Gastrocnemius medialis (tissue), 4 donors: Measurements from ENCODE around the gene MAOA. TPM values are rescaled to one million over a fixed set of nuclear protein-coding genes. Genes with fewer than 3 reads are reported as not detected.

Experiments
- ATAC-seq, 2 donors: fragments of 150-250 bp; one replicate each; pipeline ENCODE4 v1.9.1; 2016
- DNase-seq, 2 donors: peaks; one replicate each; pipeline ENCODE4 v3.0.0-alpha.2; 2019
- H3K27ac ChIP-seq, 4 donors: fragments of 200-600 bp; sonication (generic); 1 replicate in 1 of 4; 2 replicates in 3 of 4; pipeline ENCODE4 v1.5.1; 2016 to 2018; ENCODE audit warnings: mild to moderate bottlenecking in 2 of 4, moderate library complexity in 1 of 4
- H3K27me3 ChIP-seq, 3 donors: fragments of 200-600 bp; sonication (generic) in 2 of 3; 1 replicate in 1 of 3; 2 replicates in 2 of 3; pipeline versions ENCODE4 v1.5.1 to v1.6.0; 2016 to 2019; ENCODE audit warnings: mild to moderate bottlenecking in 1 of 3, moderate library complexity in 1 of 3
- H3K36me3 ChIP-seq, 2 donors: fragments of 200-600 bp; sonication (generic) in 1 of 2; one replicate each; pipeline ENCODE4 v1.5.1; 2017 to 2018
- H3K4me1 ChIP-seq, 2 donors: fragments of 200-600 bp; sonication (generic) in 1 of 2; one replicate each; pipeline ENCODE4 v1.5.1; 2016 to 2017; ENCODE audit warnings: mild to moderate bottlenecking in 2 of 2
- H3K4me3 ChIP-seq, 4 donors: fragments of 200-600 bp; sonication (generic) in 3 of 4; 1 replicate in 1 of 4; 2 replicates in 3 of 4; pipeline ENCODE4 v1.5.1; 2016 to 2019; ENCODE audit warnings: mild to moderate bottlenecking in 2 of 4
- H3K9me3 ChIP-seq, 3 donors: fragments of 200-600 bp; sonication (generic) in 2 of 3; 1 replicate in 1 of 3; 2 replicates in 2 of 3; pipeline ENCODE4 v1.5.1; 2016 to 2019
- POLR2A ChIP-seq, 2 donors: fragments of 450-650 bp; IDR thresholded peaks; one replicate each; pipeline ENCODE4 v1.6.1; 2017; ENCODE audit warnings: antibody characterized with exemption in 2 of 2, mild to moderate bottlenecking in 2 of 2, moderate library complexity in 2 of 2
- in situ Hi-C, 4 donors: fragments of 200-750 bp; cut with MboI; loops; one replicate each; pipeline versions ENCODE4 v1.15.0 to v1.8.0; 2017; ENCODE audit warnings: low sequenced_read_pairs in 4 of 4
- intact Hi-C: fragments of 100-400 bp; cut with DNase I; formaldehyde crosslinking; loops from one replicate; pipeline ENCODE4 v1.15.1; 2023; ENCODE audit warnings: low total_unique reads
- total RNA-seq, 4 donors: library from RNA; depleted of rRNA; stranded (reverse); fragments of >200 nt; gene quantifications; one replicate each; pipeline versions ENCODE4 v1.1.0 to v1.2.3, GENCODE V29; 2016
- TF ChIP-seq, protein P1 (sequence below), 5 experiments: fragments of 450-650 bp in 3 of 5; fragments of 200-600 bp in 2 of 5; sonication (generic) in 2 of 5; IDR thresholded peaks in 4 of 5; conservative IDR thresholded peaks in 1 of 5; 1 replicate in 4 of 5; 2 replicates in 1 of 5; pipeline ENCODE4 v1.5.1; 2016 to 2019; ENCODE audit warnings: antibody characterized with exemption in 5 of 5, mild to moderate bottlenecking in 3 of 5, moderate library complexity in 3 of 5

The MAOA gene
- total RNA-seq, 4 donors from 2014 or later: 25.2 to 244 (median 109) TPM

DNA sequence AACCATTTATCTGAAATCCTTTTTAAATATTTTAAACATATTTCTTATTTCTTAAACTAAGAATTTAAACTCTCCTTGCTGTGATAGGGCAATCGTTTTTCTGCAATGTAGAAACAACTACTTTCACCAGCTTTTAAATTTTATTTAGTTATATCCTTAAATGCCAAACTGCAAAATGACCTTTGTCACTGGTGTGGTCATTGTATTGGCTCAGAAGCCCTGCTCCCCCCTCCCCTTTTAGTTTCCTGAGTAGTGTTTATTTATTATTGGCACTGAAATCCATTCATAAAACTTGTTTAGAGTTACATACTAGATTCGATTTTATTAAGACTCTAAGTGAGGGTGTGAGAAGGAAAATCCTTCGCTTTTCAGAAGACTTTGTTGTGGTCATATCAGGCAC is 23.0 kb downstream of the MAOA start:
- TF ChIP-seq, protein P1, sequence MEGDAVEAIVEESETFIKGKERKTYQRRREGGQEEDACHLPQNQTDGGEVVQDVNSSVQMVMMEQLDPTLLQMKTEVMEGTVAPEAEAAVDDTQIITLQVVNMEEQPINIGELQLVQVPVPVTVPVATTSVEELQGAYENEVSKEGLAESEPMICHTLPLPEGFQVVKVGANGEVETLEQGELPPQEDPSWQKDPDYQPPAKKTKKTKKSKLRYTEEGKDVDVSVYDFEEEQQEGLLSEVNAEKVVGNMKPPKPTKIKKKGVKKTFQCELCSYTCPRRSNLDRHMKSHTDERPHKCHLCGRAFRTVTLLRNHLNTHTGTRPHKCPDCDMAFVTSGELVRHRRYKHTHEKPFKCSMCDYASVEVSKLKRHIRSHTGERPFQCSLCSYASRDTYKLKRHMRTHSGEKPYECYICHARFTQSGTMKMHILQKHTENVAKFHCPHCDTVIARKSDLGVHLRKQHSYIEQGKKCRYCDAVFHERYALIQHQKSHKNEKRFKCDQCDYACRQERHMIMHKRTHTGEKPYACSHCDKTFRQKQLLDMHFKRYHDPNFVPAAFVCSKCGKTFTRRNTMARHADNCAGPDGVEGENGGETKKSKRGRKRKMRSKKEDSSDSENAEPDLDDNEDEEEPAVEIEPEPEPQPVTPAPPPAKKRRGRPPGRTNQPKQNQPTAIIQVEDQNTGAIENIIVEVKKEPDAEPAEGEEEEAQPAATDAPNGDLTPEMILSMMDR (IDR thresholded peaks at IDR 0.05 in 4 of 5, conservative IDR thresholded peaks at IDR 0.05 in 1 of 5): no peak
- TF ChIP-seq POLR2A (IDR thresholded peaks at IDR 0.05): no peak
- ATAC-seq (no peak), DNase-seq (no peak)
- Histone ChIP-seq H3K27ac (no peak overlapping the region), H3K27me3 (no peaks in the 10 kb centered on the region), H3K4me1 (no peaks in the 10 kb centered on the region), H3K36me3 (no peaks in the 10 kb centered on the region), H3K9me3 (no peaks in the 10 kb centered on the region), H3K4me3 (no peak overlapping the region)
- in situ Hi-C loops (no loop called here), intact Hi-C loops (no loop called here)

DNA sequence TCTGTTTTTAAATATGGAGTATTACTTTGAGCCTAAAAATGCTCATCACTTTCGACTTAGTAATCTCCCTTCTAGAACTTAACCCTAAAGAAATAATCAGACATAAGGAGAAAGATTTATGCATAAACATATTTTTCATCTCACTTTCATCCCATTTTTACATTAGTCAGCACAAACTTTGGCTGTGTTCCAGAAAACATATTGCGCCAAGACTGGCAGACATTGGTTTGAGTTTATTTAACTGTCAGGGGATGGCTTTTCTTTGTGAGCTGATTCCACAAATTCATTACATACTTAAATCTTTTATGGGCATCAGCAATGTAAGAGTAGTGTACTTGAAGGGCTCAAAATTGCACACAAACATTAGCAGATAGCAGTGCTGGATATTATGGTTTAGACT is 23.7 kb downstream of the MAOA start:
- no peaks in the 10 kb centered on the region for H3K4me1 ChIP-seq
- no peaks in the 10 kb centered on the region for H3K9me3 ChIP-seq
- H3K4me3 ChIP-seq: no peak overlapping the region
- no peaks in the 10 kb centered on the region for H3K36me3 ChIP-seq
- ATAC-seq (no peak), DNase-seq (no peak)
- no peak overlapping the region for H3K27ac ChIP-seq
- in situ Hi-C loops: no loop called here
- intact Hi-C loops: no loop called here
- no peaks in the 10 kb centered on the region for H3K27me3 ChIP-seq
- TF ChIP-seq, protein P1 (IDR thresholded peaks at IDR 0.05 in 4 of 5, conservative IDR thresholded peaks at IDR 0.05 in 1 of 5): no peak
- no peak for TF ChIP-seq POLR2A (IDR thresholded peaks at IDR 0.05)

DNA sequence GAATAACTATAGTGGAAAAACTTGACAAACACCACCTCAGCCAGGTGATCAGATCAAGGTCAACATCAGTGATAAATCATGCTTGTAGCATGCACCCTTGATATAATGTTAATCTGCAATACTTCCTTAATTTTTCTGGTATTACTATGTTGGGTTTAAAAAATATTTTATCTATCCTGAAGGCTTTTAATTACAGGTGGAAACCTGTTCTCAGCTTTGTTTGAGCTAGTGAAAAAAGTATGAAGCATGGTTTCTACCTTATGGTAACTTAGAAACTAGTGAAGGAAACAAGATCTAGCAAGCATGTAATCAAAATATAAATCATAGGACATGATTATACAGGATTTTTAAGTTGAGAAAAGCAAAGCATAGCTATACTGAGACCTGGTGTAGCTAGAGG is 26.6 kb downstream of the MAOA start:
- intact Hi-C loops: no loop called here

DNA sequence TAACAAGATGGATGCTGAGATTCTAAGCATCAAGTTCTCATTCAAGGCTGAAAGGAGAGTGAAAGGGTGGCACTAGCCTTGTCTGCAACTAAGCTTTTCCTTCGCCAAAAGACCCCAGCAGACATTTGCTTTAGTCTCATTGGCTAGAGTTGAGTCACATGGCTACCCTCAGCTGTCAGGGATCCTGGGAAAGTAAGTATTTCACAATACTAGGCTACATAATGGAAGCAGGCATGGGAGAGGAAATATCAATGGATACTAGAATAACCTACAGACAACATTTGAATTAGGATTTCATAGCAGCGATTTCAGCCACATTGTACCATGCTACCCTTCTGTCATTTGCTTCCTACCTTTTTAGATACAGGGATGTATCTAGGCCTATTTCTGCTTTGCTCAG is 29.1 kb downstream of the MAOA start:
- Histone ChIP-seq H3K36me3 (no peaks in the 10 kb centered on the region), H3K27me3 (no peaks in the 10 kb centered on the region), H3K27ac (no peak overlapping the region), H3K9me3 (no peaks in the 10 kb centered on the region), H3K4me3 (no peak overlapping the region), H3K4me1 (no peaks in the 10 kb centered on the region)
- DNase-seq (no peak), ATAC-seq (no peak)
- TF ChIP-seq, protein P1 (IDR thresholded peaks at IDR 0.05 in 4 of 5, conservative IDR thresholded peaks at IDR 0.05 in 1 of 5): no peak
- no peak for TF ChIP-seq POLR2A (IDR thresholded peaks at IDR 0.05)
- intact Hi-C loops: no loop called here
- in situ Hi-C loops: no loop called here

More for the DNA sequence above, 26.6 kb downstream of the MAOA start:
- no peak overlapping the region for H3K27ac ChIP-seq
- H3K4me1 ChIP-seq: no peaks in the 10 kb centered on the region
- H3K4me3 ChIP-seq: no peak overlapping the region
- in situ Hi-C loops: no loop called here
- no peak for DNase-seq
- ATAC-seq: no peak
- no peaks in the 10 kb centered on the region for H3K36me3 ChIP-seq
- H3K27me3 ChIP-seq: no peaks in the 10 kb centered on the region
- H3K9me3 ChIP-seq: no peaks in the 10 kb centered on the region
- no peak for TF ChIP-seq POLR2A (IDR thresholded peaks at IDR 0.05)
- TF ChIP-seq, protein P1 (IDR thresholded peaks at IDR 0.05 in 4 of 5, conservative IDR thresholded peaks at IDR 0.05 in 1 of 5): no peak

DNA sequence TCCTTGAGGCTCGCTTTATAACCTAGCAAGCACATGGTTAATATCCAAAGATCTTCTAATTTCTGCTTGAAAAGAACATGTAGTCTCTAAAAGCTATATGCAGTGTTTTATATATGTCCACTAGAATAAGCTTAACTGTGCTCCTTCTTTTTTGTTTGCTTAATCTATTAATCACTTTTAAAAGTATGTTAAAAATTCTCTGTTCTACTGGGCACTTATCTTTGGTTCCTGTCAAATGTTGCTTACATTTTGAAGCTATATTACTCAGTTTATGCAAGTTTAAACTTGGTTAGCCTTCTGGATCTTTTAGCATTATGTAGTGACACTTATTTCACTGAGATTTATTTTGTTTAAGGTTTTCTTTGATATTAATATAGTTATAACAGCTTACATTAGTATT is 32.5 kb downstream of the MAOA start:
- no peaks in the 10 kb centered on the region for H3K27me3 ChIP-seq
- H3K4me1 ChIP-seq: no peaks in the 10 kb centered on the region
- H3K9me3 ChIP-seq: no peaks in the 10 kb centered on the region
- in situ Hi-C loops: no loop called here
- ATAC-seq: no peak
- TF ChIP-seq, protein P1 (IDR thresholded peaks at IDR 0.05 in 4 of 5, conservative IDR thresholded peaks at IDR 0.05 in 1 of 5): no peak
- TF ChIP-seq POLR2A (IDR thresholded peaks at IDR 0.05): no peak
- intact Hi-C loops: no loop called here
- H3K27ac ChIP-seq: no peak overlapping the region
- no peak for DNase-seq
- H3K4me3 ChIP-seq: no peak overlapping the region
- H3K36me3 ChIP-seq: no peaks in the 10 kb centered on the region
